Spleen (tissue), 7 donors: Measurements from ENCODE around the gene CCR1.

Experiments
- POLR2A ChIP-seq, 3 donors: fragments of 450-650 bp; IDR thresholded peaks; one replicate each; pipeline ENCODE4 v1.5.1; 2017; ENCODE audit warnings: antibody characterized with exemption in 3 of 3, mild to moderate bottlenecking in 1 of 3
- POLR2AphosphoS5 ChIP-seq, 3 donors: sonication (generic); formaldehyde crosslinking; IDR thresholded peaks; one replicate each; pipeline ENCODE4 v1.5.1; 2017; ENCODE audit warnings: antibody characterized with exemption in 3 of 3
- TF ChIP-seq, protein P1 (sequence below), 11 experiments: fragments of 200-600 bp in 7 of 11; fragments of 450-650 bp in 4 of 11; sonication (generic) in 4 of 11; IDR thresholded peaks in 8 of 11; conservative IDR thresholded peaks in 3 of 11; 1 replicate in 7 of 11; 2 replicates in 4 of 11; pipeline versions ENCODE4 v1.4.0 to v1.8.0; 2016 to 2021; ENCODE audit warnings: antibody characterized with exemption in 11 of 11, inconsistent platforms in 4 of 11, mild to moderate bottlenecking in 1 of 11
- donor health status: DM: no; HTN: no; CAD: no; lungs with moderate emphysema.
- donor health status: DM: no; HTN: no; CAD: no.
- donor health status: DM: no; HTN: no; CAD: no.

DNA sequence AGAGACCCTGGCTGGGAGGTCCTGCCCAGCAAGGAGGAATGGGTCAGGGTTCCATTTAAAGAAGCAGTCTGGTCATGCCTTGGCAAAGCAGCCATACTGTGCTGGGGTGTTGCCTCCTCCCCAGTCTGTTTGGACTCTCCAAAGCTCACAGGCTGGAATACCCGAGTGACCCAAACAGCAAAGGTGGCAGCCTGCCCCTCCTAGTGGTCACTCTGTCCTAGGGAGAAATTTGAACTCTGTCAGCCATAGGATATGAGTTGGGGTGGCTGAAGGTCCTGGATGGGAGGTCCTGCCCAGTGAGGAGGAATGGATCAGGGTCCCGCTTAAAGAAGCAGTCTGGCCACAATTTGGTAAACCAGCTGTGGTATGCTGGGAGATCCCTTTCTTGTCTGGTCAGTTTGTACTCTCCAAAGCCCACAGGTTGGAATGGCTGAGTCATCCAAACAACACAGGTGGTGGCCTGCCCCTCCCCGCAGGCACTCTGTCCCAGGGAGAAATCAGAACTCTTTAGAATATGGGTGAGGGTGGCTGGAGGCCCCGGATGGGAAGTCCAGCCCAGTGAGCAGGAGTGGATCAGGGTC is 45.0 kb downstream of the CCR1 start:
- TF ChIP-seq, protein P1, sequence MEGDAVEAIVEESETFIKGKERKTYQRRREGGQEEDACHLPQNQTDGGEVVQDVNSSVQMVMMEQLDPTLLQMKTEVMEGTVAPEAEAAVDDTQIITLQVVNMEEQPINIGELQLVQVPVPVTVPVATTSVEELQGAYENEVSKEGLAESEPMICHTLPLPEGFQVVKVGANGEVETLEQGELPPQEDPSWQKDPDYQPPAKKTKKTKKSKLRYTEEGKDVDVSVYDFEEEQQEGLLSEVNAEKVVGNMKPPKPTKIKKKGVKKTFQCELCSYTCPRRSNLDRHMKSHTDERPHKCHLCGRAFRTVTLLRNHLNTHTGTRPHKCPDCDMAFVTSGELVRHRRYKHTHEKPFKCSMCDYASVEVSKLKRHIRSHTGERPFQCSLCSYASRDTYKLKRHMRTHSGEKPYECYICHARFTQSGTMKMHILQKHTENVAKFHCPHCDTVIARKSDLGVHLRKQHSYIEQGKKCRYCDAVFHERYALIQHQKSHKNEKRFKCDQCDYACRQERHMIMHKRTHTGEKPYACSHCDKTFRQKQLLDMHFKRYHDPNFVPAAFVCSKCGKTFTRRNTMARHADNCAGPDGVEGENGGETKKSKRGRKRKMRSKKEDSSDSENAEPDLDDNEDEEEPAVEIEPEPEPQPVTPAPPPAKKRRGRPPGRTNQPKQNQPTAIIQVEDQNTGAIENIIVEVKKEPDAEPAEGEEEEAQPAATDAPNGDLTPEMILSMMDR (IDR thresholded peaks at IDR 0.05 in 8 of 11, conservative IDR thresholded peaks at IDR 0.05 in 3 of 11): no peak
- no peak for TF ChIP-seq POLR2A (IDR thresholded peaks at IDR 0.05)
- no peak for TF ChIP-seq POLR2AphosphoS5 (IDR thresholded peaks at IDR 0.05)
